Measurements from ENCODE around the gene SLC22A5.

DNA sequence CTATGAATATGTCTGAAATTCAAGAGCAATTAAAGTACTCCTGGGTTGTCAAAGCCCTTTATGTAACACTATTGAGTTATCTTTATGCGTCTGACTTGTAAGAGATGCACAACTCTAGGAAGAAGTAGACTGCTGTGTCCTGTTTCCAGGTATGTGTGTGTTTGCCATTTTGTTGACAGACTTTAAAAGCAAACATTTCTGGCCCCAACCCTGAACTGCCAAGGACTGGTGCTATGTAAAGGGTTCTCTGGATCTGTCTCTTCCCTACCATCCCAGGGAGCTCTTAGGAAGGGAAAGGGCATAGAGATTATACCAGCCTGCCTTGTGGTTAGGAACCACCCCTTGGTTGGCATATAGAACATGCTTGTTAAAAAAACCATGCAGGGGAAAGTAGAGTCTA lies 12.1 kb downstream of the SLC22A5 start:
- TF ChIP-seq, protein P1, sequence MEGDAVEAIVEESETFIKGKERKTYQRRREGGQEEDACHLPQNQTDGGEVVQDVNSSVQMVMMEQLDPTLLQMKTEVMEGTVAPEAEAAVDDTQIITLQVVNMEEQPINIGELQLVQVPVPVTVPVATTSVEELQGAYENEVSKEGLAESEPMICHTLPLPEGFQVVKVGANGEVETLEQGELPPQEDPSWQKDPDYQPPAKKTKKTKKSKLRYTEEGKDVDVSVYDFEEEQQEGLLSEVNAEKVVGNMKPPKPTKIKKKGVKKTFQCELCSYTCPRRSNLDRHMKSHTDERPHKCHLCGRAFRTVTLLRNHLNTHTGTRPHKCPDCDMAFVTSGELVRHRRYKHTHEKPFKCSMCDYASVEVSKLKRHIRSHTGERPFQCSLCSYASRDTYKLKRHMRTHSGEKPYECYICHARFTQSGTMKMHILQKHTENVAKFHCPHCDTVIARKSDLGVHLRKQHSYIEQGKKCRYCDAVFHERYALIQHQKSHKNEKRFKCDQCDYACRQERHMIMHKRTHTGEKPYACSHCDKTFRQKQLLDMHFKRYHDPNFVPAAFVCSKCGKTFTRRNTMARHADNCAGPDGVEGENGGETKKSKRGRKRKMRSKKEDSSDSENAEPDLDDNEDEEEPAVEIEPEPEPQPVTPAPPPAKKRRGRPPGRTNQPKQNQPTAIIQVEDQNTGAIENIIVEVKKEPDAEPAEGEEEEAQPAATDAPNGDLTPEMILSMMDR (IDR thresholded peaks at IDR 0.05): no peak
- TF ChIP-seq, protein P2, sequence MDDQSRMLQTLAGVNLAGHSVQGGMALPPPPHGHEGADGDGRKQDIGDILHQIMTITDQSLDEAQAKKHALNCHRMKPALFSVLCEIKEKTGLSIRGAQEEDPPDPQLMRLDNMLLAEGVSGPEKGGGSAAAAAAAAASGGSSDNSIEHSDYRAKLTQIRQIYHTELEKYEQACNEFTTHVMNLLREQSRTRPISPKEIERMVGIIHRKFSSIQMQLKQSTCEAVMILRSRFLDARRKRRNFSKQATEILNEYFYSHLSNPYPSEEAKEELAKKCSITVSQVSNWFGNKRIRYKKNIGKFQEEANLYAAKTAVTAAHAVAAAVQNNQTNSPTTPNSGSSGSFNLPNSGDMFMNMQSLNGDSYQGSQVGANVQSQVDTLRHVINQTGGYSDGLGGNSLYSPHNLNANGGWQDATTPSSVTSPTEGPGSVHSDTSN (IDR thresholded peaks at IDR 0.05): no peak
- no peak for TF ChIP-seq ESRRA (IDR thresholded peaks at IDR 0.05; ENCODE audit: borderline replicate concordance, low read length)
- TF ChIP-seq POLR2A (IDR thresholded peaks at IDR 0.05; ENCODE audit: low read length): no peak
- TF ChIP-seq EP300 (IDR thresholded peaks at IDR 0.05): no peak
- TF ChIP-seq SMC3 (IDR thresholded peaks at IDR 0.05): no peak
- TF ChIP-seq CHD2 (IDR thresholded peaks at IDR 0.05; ENCODE audit: low read length, partially characterized antibody): no peak
- no peak for TF ChIP-seq TP53 (CRISPR knock-in tag; IDR thresholded peaks at IDR 0.05)
- TF ChIP-seq, protein P3, sequence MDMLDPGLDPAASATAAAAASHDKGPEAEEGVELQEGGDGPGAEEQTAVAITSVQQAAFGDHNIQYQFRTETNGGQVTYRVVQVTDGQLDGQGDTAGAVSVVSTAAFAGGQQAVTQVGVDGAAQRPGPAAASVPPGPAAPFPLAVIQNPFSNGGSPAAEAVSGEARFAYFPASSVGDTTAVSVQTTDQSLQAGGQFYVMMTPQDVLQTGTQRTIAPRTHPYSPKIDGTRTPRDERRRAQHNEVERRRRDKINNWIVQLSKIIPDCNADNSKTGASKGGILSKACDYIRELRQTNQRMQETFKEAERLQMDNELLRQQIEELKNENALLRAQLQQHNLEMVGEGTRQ (IDR thresholded peaks at IDR 0.05): no peak
- TF ChIP-seq RAD21 (conservative IDR thresholded peaks at IDR 0.05 in 1 of 2, IDR thresholded peaks at IDR 0.05 in 1 of 2): no peak
- no peak for TF ChIP-seq MYC (IDR thresholded peaks at IDR 0.05; ENCODE audit: borderline replicate concordance, low read length)
- no peak for TF ChIP-seq GATA3 (IDR thresholded peaks at IDR 0.05; ENCODE audit: borderline replicate concordance)
- no peak for TF ChIP-seq JUNB (IDR thresholded peaks at IDR 0.05)
- TF ChIP-seq HOXA7 (CRISPR knock-in tag; IDR thresholded peaks at IDR 0.05): no peak
